Jurkat, Clone E6-1 (cell line): Measurements from ENCODE around the gene CRTC1.
A peak's percentile ranks its signal among the peaks of the same experiment; 100 is the strongest.
"Not testable (repeated sequence)": the region's sequence is repeated elsewhere in the genome, so short reads cannot be mapped to it uniquely, and the experiment has no call there.

Experiments
- DNase-seq: peaks from one replicate; pipeline ENCODE4 v3.0.0-alpha.2; 2011; ENCODE audit warnings: low read depth, low spot score
- H3K4me3 ChIP-seq: 2 replicates; pipeline ENCODE4 v1.5.1; 2011; ENCODE audit warnings: mild to moderate bottlenecking, low read length, control low read depth, moderate library complexity

The CRTC1 gene

GRCh38 chr19:18666784-18667183 is 16.7 kb upstream of the CRTC1 start:
- H3K4me3 ChIP-seq, result no peak overlapping the region
- DNase-seq, result no peak

GRCh38 chr19:18667531-18668251 is 15.8 kb upstream of the CRTC1 start:
- no peak overlapping the region for H3K4me3 ChIP-seq
- DNase-seq, result no peak

- DNase-seq, result no peak
- no peak overlapping the region for H3K4me3 ChIP-seq
Measured at GRCh38 chr19:18668252-18668631, 15.2 kb upstream of the CRTC1 start.

- no peak for DNase-seq
Measured at GRCh38 chr19:18668744-18669523, 14.5 kb upstream of the CRTC1 start.

DNA sequence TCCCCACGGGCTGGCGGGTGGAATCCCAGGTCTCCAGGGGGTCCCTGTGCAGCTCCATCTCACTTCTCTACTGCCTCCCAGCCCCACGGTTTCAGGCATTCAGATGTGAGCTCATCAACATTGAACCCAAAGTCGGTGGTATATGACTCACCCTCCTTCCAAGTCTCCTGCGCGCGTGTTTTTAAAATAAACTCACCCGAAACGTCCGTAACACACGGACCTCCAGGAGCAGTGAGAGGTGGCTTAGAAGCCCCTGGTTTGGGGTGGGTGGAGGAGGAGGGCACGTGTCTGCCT is 14.0 kb upstream of the CRTC1 start:
- DNase-seq, result no peak
- no peak overlapping the region for H3K4me3 ChIP-seq

More at GRCh38 chr19:18668744-18669523, 14.5 kb upstream of the CRTC1 start:
- no peak overlapping the region for H3K4me3 ChIP-seq

DNA sequence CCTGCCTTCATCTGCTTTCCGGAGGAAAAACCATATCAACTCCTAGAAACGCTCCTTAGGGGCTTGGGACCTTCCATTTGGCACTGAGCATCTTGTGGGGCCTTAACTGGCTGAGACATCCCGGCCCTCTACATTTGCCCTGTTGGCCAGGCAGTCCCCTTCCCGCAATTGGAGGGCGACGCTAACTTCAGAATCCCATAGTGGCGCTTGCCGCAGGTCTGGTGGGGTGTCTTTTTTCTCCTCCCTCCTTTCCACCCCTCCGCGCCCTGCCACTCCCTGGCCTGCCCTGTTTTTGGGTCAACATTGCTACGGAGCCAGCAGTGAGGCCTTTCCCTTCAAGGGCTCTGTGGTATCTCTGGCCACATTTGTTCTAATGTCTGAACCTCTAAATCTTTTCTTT is 13.6 kb upstream of the CRTC1 start:
- H3K4me3 ChIP-seq, result no peak overlapping the region
- no peak for DNase-seq

- DNase-seq, result no peak
- no peak overlapping the region for H3K4me3 ChIP-seq
Measured at GRCh38 chr19:18670312-18670711, 13.2 kb upstream of the CRTC1 start.

GRCh38 chr19:18671303-18672043 is 12.0 kb upstream of the CRTC1 start:
- H3K4me3 ChIP-seq, result no peak overlapping the region
- DNase-seq, result no peak

DNA sequence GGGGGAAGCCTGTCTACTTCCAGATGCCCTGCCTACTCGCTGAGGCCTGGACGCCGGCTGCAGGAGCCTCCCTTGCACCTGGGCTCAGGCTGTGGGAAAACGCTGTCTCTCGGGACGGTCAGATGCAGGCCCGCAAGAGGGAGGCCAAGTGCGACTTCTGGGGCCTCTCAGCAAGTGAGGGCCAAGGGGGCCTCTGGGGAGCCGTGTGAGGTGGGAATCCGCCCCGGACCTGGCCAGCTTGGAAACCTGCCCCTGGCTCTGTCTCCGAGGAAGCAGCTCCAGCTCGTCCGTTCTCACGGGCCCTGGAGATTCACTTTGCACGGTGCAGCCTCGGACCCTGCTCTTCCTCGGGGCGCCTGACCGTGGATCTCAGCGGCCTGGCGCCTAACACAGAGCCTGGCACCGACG is 11.4 kb upstream of the CRTC1 start:
- no peak overlapping the region for H3K4me3 ChIP-seq
- no peak for DNase-seq

GRCh38 chr19:18672606-18673337 is 10.7 kb upstream of the CRTC1 start:
- DNase-seq, result no peak

DNA sequence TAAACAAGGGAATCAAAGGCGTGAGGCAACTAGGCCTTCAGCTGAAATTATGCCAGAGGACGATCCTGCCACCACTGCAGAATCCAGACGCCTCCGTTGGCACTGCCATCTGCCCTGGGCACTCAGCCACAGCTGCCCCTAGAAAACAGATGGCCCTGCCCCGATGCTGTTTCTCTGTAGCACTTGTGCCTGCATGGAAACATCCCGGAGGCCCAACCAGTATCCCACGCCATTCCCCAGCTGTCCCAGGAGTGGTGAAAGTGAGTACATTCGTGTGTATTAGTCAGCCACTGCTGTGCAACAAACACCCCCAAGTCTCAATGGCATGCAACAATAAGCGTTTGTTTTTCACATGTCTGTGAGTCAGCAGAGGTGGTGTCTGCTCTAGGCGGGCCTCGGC is 8.9 kb upstream of the CRTC1 start:
- no peak overlapping the region for H3K4me3 ChIP-seq
- DNase-seq, result no peak

More at GRCh38 chr19:18672606-18673337, 10.7 kb upstream of the CRTC1 start:
- H3K4me3 ChIP-seq, result no peak overlapping the region

GRCh38 chr19:18675779-18676178 is 7.7 kb upstream of the CRTC1 start:
- DNase-seq, result no peak
- no peak overlapping the region for H3K4me3 ChIP-seq

DNA sequence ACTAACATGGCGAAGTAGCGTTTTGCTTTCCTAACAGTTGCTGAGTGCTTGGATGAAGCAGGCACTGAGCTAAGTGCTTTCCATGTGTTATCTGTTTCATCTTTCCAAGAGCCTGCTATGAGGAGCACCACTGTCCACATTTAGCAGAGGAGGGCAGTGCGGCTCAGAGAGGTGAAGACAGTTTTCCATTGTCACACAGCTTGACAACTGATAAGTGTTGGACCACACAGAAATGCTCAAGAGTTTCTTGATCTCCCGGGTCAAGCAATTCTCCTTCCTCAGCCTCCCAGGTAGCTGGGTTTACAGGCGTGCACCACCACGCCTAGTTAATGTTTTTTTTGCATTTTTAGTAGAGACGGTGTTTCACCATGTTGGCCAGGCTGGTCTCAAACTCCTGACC is 6.8 kb upstream of the CRTC1 start:
- no peak for DNase-seq
- H3K4me3 ChIP-seq, result no peak overlapping the region

- no peak for DNase-seq
- H3K4me3 ChIP-seq, result no peak overlapping the region
Measured at GRCh38 chr19:18677156-18677555, 6.3 kb upstream of the CRTC1 start.

- not testable (repeated sequence) for H3K4me3 ChIP-seq, DNase-seq
Measured at GRCh38 chr19:18680148-18680547, 3.3 kb upstream of the CRTC1 start.

GRCh38 chr19:18682807-18683108 is 722 bp upstream of the CRTC1 start:
- peak overlapping the region; percentile 78 for H3K4me3 ChIP-seq
- no peak for DNase-seq

DNA sequence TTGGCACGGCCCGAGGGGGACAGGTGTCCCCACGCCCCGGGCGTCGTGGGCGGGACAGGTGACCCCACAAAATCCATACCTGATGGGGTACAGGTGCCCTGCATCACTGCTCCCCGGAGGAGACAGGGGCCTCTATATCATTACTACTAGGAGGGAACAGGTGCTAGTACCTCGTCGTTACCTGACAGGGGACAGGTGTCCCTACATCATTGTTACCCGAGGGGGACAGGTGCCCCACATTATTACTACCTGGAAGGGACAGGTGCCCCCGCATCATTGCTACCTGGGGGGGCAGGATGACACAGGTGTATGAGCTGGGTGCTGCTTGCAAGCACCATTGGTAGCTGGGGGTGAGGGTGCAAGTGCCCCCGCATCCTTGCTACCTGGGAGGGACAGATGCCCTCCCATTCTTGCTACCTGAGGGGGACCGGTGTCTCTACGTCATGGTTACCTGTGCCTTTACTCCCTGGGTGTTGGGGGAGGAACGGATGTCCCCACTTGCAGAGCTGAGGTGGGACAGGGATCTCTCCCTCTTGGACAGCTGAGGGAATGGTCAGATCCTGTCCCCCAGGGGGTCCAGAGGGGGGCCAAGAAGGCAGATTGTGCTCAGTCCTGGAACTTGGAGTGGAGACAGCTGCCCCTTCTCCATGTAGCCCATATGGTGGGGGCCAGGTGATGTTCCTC is 620 bp downstream of the CRTC1 start:
- H3K4me3 ChIP-seq, result peak overlapping the region; percentile 65
- no peak for DNase-seq

- DNase-seq, result no peak
- H3K4me3 ChIP-seq, result peak overlapping the region; percentile 65
Measured at GRCh38 chr19:18684642-18684993, 1.1 kb downstream of the CRTC1 start.

DNA sequence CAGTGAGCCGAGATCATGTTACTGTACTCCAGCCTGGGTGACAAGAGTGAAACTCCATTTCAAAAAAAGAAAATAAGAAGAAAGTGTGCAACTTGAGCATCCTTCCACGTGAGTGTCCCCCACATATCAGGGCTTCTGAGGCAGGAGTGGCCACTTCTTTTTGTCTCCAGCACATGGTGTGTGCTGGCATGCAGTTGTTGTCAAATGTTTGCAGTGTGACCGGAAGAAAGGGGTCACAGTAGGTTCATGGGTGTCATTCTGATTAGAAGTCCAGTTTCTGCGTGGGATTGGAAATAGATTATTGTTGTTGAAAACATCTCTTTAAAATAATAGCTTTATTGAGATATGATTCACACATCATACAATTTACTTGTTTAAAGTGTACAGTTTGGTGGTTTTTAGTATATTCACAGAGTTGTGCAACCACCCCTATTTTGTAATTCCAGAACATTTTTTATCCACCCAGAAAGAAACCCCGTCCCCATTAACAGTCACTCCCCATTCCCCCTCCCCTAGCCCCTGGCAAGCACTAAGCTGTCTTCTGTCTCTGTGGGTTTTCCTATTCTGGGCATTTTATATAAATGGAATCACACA is 2.2 kb downstream of the CRTC1 start:
- no peak overlapping the region for H3K4me3 ChIP-seq
- DNase-seq, result no peak
